Fibroblast of lung (primary cell): ENCODE results near the gene KRTAP5-6.

Experiments used
- CTCF ChIP-seq, 2 donors: IDR thresholded peaks in 1 of 2; conservative IDR thresholded peaks in 1 of 2; 1 replicate in 1 of 2; 2 replicates in 1 of 2; pipeline ENCODE4 v1.5.1; 2011 to 2012; ENCODE audit warnings: low read length in 2 of 2, control low read depth in 1 of 2, inconsistent platforms in 1 of 2, low read depth in 1 of 2, mild to moderate bottlenecking in 1 of 2
- EZH2 ChIP-seq: IDR thresholded peaks from 2 replicates; pipeline ENCODE4 v1.5.1; 2012; ENCODE audit warnings: low read length, control low read depth, mild to moderate bottlenecking; ENCODE audit errors: missing control alignments

DNA sequence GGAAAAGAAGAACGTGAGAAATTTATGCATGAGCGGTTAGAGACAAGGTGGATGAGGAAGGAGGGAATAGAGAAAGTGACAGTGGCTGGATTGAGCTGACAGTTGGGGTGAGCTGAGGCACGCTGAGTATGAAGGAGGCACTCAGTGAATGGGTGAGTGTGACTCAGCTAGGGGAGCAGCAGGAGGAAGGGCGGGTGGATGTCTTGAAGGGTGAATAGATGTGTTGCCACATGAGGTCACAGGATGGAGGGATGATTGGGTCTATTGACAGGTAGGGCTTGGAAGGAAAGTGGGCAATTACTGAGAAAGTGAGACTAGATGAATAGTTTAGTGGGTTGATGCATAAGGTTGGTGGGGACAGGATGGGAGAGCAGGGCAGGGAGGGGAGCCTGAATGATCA lies 45.4 kb downstream of the KRTAP5-6 start:
- TF ChIP-seq CTCF (conservative IDR thresholded peaks at IDR 0.05 in 1 of 2, IDR thresholded peaks at IDR 0.05 in 1 of 2; ENCODE audit: low read depth in 1 of 2, low read length in 2 of 2), result no peak
- TF ChIP-seq EZH2, result no peak
